GM18502 (cell line): ENCODE results near the gene SLC2A6.

Experiments
- ATAC-seq: cut with Tn5 transposase; IDR thresholded peaks from one replicate; pipeline ENCODE4 v1.9.1; 2021; ENCODE audit warnings: mild to moderate bottlenecking; ENCODE audit not compliant: unreplicated experiment, poor library complexity

Gene SLC2A6

DNA sequence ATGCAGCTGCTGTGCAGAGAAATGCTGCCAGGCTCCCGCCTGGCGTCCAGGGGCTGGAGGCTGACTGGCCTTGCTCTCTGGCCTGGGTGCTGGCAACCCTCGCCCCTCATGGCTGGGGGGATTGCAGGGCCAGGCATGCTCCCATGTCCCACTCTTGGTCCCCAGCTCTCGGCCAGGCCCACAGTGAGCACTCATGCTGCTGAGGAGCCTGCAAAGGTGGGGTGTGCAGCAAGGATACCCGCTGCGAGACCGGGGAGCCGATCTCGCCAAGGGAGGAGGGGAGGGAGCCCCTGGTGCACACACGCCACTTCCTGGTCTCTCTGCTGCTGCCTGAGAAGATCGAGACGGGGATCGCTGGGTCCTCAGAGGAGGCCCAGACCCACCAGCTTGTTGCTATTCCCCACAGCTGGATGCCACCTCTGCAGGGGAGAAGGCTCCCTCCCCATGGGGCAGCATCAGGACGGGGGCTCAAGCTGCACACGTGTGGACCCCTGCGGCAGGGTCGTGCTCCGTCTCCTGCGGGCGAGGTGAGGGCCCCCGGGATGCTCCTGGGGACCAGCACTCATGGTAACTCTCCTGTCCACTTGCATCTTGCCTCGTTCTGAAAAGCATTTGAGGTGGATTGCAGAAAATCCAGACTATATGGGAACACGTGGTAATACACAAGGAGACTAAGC, 33.5 kb downstream of the SLC2A6 start:
- ATAC-seq = no peak

DNA sequence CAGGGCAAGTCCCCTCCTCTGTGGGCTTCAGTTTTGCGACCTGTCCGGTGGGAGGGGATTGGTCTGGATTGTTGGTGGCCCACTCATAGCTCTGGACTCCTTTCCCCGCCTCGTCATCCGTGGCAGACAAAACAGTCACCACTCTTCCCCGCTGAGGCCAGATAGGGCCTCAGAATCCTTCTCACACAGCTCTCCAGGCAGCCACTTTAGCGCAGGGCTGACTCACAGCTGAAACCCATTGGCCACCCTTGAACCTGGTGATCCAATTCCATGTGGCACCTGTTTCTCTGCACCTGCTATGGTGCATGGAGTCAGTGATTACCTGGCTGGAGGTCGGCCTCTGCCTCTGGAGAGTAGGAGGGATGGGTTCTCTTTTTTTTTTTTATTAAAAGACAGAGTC, 34.9 kb downstream of the SLC2A6 start:
- ATAC-seq = no peak

DNA sequence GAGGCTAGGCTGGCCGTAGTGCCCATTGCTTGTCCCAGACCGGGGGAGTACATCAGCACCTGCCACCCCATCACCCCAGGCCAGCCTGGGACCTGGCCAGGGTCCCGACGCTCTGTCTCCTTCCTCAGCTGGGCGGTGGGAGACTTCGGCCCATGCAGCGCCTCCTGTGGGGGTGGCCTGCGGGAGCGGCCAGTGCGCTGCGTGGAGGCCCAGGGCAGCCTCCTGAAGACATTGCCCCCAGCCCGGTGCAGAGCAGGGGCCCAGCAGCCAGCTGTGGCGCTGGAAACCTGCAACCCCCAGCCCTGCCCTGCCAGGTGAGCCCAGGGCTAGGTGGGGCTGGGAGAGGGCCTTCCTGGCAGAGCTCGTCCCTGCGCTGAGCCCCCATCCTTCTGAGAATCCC, 35.7 kb downstream of the SLC2A6 start:
- no peak for ATAC-seq

DNA sequence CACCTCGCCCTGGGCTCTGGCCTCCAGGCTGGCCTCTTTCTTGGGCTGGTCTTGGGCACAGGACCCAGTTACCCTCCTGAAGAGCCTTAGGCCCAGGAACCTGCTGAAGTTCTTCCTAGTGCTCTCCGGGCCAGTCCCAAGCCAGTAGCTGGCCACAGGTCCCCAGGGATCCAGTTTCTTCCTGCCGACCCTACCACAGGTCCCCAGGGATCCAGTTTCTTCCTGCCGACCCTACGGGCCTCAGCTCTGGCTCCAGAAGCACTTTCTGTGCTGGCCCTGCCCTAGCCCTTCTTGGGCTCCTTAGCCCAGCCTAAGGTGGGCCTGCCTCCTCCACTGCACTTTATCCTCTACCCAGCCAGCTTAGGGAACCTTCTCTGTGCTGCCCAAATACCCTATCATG, 37.3 kb downstream of the SLC2A6 start:
- no peak for ATAC-seq

DNA sequence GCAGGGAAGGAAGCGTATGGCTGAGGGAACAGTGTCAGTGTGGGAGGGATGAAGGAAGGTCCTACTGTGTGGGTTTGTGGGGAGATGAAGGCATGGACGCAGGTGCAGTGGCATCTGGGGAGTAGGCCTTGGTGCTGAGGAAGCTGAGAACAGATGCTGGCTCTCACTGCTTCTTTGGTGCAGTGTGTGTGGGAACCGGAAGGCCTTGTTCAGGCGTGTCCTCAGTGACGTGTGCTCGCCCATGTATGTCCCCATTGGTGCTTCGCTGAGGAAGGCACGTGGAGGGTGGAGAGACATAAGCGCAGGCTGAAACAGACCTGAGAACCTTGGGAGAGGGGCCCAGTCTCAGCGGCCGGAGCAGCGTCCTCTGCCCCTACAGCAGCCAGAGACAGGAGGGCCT, 38.0 kb downstream of the SLC2A6 start:
- ATAC-seq = peak; percentile 65

DNA sequence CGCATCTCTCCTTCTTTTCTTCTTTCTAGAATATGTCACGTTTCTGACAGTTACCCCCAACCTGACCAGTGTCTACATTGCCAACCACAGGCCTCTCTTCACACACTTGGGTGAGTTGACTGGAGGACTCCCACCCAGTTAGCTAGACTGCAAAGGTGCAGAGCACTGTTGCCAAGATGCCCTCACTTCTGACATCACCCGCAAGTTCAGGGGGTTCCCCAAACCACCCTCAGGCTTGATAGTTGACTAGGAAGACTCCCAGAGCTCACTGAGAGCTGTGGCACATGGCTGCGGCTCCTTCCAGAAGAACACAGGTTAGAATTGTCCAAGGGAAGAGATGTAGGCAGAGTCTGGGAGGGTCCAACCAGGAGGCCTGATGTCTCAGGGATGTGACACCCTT, 39.6 kb downstream of the SLC2A6 start:
- ATAC-seq = no peak

DNA sequence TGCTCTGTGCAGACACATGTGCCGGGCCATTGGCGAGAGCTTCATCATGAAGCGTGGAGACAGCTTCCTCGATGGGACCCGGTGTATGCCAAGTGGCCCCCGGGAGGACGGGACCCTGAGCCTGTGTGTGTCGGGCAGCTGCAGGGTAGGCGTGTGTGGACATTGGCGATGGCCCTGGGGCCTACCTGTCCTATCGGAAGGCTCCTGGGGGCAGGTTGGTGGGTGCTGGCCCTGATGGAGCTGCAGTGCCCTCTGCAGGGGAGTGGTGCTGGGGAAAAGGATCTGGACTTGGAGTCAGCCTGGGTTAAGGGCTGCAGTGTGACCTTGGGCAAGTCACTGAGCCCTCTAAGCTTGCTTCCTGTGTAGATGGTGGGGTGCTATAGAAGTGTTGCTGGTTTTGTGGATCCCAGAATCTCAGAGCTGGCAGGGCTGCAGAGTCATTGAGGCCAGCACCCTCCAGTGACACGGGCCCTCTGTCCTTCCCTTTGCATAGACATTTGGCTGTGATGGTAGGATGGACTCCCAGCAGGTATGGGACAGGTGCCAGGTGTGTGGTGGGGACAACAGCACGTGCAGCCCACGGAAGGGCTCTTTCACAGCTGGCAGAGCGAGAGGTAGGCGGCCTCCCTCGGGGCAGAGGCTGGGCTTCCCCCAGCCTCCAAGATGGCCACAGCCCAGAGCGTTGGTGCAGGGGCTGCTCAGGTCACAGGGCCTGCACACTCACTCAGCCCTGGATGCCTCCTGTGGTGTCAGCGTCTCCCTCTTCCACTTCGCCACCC, 41.0 kb downstream of the SLC2A6 start:
- no peak for ATAC-seq

DNA sequence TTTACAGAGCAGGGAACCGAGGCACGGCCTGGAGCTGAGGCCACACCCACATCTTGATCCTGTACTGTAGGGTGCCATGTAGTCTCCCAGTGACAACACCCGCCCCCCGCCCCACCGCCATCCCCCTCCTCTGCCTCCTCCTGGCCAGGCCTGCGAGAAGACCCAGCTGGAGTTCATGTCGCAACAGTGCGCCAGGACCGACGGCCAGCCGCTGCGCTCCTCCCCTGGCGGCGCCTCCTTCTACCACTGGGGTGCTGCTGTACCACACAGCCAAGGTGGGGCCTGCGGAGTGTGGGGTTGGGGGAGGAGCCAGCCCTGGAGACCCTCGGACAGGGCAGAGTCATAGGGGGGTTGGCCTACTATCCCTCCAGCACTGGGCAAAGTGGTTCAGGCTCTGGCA, 42.2 kb downstream of the SLC2A6 start:
- no peak for ATAC-seq

DNA sequence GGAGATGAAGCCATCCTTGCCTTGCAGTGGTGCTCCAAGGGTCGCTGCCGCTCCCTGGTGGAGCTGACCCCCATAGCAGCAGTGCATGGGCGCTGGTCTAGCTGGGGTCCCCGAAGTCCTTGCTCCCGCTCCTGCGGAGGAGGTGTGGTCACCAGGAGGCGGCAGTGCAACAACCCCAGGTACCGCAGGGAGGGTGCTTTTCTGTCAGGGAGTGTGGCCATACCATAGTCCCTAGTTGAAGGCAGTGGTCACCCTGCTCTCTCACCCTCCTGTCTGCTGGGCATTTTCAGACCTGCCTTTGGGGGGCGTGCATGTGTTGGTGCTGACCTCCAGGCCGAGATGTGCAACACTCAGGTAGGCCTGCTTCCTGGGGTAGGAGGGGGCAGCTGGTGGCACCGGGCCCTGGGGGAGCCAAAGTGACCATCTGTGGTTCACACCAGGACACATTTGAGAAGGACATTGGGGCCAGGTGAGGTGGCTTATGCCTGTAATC, 45.5 kb downstream of the SLC2A6 start:
- no peak for ATAC-seq

DNA sequence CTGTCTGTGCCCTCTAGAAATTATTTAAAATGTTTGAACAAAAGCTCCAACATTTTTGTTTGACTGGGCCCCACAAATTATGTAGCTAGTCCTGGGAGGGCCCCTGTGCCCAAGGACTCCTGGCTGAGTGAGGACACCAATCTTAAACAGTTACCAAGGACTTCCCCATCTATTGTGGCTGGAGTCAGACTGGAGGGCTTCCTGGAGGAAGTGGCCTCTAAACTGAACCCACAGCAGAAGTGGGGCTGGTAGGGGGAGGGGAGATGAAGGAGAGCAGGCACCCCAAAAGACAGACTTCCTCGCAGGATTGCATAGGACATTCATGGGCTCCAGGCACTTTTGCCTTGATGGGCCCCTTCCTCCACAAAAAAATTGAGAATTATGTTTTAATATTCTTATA, 48.7 kb downstream of the SLC2A6 start:
- ATAC-seq = no peak

DNA sequence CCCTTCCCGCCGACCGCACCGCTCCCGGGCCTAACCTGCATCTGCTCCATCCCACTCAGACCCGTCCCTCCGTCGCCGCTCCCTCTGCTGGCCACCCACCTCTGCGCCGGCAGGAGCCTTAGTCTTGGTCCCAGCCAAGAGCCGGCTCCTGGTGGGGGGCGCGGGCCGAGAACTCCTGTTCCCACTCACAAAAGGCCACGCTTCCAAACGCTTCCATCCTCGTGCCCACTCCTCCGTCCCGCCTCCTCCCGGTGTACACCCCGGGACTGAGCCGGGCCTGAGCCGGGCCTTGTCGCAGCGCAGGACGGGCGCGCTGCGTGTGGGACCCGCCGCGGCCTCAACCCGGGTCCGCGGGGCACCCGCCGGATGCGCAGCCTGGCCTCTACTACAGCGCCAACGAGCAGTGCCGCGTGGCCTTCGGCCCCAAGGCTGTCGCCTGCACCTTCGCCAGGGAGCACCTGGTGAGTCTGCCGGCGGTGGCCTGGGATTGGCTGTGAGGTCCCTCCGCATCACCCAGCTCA, 49.2 kb downstream of the SLC2A6 start:
- no peak for ATAC-seq

DNA sequence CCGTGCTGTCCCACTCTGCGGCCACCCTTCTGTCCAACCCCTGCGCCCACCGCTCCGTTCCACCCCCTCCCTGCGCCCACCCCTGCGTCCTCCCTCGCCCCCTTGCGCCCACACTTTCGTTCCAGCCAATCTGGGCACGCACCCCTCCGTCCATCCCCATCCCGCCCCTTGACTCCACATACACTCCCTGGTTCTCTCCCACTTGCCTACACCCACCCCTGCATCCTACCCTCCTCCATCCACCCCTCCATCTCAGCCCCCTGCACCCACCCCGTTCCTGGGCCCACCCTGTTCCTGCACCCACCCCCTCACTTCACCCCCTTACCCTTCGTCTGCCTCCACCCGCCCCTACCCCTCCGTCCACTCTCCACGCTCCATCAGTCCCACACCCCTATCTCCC, 49.7 kb downstream of the SLC2A6 start:
- no peak for ATAC-seq

DNA sequence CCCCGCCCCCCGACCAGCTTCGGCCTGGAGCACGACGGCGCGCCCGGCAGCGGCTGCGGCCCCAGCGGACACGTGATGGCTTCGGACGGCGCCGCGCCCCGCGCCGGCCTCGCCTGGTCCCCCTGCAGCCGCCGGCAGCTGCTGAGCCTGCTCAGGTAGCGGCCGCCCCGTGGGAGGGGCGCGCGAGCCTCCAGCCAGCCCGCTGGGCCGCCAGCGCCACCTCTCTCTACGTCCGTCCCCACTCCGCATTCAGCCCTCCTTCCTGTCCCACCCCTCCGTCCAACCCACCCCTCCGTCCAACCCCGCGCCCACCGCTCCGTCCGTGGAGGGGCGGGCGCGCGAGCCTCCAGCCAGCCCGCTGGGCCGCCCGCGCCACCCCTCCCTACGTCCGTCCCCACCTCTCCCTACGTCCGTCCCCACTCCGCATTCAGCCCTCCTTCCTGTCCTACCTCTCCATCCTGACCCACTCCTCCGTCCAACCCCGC, 50.2 kb downstream of the SLC2A6 start:
- ATAC-seq = no peak

DNA sequence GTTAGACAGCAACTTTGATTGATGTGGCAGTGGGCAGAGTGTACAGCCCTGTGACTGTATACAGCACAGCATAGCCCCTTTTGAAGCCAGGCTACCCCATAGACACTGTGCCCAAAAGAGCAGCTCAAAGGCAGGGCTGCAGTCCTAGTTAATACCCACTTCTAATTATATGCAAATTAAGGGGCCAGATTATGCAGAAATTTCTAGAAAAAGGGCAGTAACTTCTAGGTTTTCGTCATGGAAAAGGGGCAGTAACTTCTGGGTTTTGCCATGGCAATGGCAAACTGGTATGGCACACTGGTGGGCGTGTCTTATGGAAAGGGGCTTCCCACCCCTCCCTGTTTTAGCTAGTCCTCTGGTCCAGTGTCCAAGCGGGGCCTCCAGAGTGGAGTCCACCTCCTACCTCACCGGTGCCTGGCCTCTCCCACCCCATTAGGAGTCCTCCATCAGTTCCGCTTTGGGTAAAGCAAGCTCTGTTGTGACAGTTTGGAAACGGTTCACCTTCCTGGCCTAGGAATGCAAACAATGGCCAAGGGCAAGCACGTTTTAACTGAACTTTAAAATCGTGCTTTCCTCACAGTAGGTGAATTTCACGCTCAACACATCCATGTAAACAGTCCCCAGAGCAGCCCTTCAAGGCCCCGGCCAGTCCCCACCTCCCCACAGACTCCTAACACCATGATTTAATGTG, 51.1 kb downstream of the SLC2A6 start:
- no peak for ATAC-seq

DNA sequence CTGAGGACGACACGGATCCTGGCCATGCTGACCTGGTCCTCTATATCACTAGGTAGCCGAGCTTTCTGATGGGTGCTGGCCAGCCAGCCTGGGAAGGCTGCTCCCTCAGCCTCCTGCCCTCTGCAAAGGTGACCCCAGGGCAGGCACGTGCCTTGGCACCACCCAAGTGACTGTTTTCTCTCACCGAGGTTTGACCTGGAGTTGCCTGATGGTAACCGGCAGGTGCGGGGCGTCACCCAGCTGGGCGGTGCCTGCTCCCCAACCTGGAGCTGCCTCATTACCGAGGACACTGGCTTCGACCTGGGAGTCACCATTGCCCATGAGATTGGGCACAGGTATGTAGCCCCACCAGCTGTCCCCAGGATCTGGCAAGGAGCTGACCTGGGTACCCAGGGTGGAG, 52.9 kb downstream of the SLC2A6 start:
- no peak for ATAC-seq

DNA sequence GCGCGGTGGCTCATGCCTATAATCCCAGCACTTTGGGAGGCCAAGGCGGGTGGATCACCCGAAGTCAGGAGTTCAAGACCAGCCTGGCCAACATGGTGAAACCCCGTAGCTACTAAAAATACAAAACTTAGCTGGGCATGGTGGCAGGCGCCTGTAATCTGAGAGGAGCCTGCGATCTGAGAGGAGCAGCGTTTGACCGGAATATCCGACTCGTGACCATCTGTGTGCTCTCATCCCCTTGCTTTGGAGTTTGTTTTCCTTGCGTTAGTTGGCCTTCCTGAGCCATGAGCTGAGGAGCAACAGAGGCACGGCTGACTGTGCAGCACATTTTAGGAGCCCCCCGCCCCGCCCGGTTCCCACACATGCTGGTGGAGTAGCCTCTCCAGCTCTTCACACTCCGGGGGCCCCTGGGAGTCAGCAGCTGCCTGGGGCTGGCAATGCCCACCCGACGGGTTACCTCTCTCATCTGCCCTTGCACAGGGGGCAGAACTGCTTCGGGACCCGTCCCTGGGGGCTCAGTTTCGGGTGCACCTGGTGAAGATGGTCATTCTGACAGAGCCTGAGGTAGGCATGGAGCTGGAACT, 53.8 kb downstream of the SLC2A6 start:
- ATAC-seq = no peak

DNA sequence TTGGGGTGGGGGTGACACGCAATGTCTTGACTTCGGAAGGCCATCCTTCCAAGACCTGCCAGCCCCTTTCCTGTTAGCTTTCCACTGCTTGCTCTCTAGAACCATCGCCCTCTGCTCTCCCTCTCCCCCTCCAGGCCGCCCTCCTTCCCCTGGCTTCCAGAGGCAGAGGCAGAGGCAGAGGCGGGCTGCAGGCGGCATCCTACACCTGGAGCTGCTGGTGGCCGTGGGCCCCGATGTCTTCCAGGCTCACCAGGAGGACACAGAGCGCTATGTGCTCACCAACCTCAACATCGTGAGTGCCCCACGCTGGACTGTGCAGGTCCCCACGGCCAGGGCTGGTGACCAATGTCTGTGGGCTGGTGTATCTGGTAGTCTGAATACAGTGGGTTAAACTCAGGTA, 54.7 kb downstream of the SLC2A6 start:
- ATAC-seq = no peak

DNA sequence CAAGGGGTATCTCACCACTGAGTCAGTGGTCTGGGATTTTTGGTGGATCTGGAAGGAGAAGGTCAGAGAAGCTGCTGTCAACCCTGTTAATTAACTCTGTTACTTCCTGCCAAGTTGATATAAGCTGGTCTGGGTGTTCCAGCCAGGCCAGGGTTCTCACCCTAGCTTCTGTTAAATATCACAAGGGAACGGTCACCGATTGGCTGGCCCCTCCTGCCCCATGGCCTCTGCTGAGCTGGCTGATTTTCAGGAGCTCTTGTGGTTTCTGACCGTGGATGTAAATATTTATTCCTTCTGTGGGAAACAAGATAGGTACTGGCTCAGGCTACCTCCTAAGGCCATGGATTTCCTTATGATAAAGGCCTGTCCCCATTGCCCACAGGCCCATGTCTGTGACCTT, 55.7 kb downstream of the SLC2A6 start:
- ATAC-seq = no peak

DNA sequence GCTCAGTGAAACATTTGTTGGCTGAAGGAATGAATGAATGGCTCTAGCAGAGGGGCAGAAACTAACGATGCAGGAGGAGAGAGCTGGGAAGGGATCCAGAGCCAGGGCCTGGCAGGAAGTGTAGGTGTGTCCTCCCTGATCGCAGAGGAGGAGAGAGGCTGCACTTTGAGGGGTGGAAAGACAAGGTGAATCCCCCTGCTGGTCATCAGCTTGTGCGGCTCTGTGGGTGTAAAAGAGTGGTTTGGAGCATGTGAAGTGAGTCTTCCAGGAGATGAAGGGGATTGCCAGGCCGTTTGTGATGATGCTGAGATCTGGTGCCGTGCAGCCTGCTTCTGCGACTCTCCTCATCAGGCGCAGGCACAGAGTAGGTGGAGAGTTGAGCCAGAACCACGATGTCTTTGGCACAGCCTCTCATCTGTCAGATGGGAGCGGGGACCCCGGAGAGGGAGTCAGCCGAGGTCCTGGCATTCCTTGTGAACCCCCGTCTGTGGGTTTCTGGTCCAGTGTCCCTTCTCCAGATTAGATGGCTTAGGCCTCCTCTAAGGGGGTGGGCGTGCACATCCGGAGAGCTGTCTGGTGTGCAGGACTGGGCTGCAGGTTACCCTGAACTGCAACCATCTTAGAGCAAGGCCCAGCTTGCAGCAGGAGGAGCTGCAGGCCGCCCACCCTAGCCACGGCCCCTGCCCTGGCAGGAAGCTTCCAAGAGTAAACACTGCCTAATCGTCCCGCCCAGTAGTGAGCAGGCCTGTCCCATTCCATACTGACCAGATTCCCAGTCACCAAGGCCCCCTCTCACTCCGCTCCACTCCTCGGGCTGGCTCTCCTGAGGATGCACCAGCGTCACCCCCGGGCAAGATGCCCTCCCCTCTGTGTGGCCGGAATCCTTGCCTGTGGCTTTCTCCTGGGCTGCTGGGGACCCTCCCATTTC, 57.0 kb downstream of the SLC2A6 start, which contains the start of gene ADAMTS13:
TSS of gene ADAMTS13 (plus strand) at position 753 of the 928 bp plus-strand sequence. CDS start at position 830, 77 bp downstream.
- ATAC-seq = no peak
